ENCODE results near the gene CDH18.

CDH18 gene

GRCh38 chr5:19536387-19536786 is 451.6 kb downstream of the CDH18 start:
- TF ChIP-seq CTCF (IDR thresholded peaks at IDR 0.05; ENCODE audit: low read length) (no peak), EZH2 (IDR thresholded peaks at IDR 0.05; ENCODE audit: borderline replicate concordance, low read length) (no peak)
- no peak overlapping the region for H3K27ac ChIP-seq (ENCODE audit: low read depth, low read length, poor library complexity, severe bottlenecking)
- no peak overlapping the region for H3K4me2 ChIP-seq (ENCODE audit: low read length)
- H3K79me2 ChIP-seq (ENCODE audit: insufficient read depth, low read length) = no peaks in the 10 kb centered on the region
- H3K4me3 ChIP-seq (ENCODE audit: low read depth, low read length, poor library complexity, severe bottlenecking) = no peak overlapping the region
- H3F3A ChIP-seq (ENCODE audit: insufficient read depth, low read length) = no peaks in the 10 kb centered on the region
- no peak overlapping the region for H3K9ac ChIP-seq (ENCODE audit: low read length)
- no peaks in the 10 kb centered on the region for H3K36me3 ChIP-seq (ENCODE audit: insufficient read depth, low read length)
- H3K9me2 ChIP-seq (ENCODE audit: low read depth, low read length) = no peaks in the 10 kb centered on the region
- no peak overlapping the region for H2AFZ ChIP-seq (ENCODE audit: low read length)
- no peaks in the 10 kb centered on the region for H3K27me3 ChIP-seq (ENCODE audit: insufficient read depth, low read length)
- H4K20me1 ChIP-seq (ENCODE audit: insufficient read depth, low read length) = no peaks in the 10 kb centered on the region
- H3K4me1 ChIP-seq (ENCODE audit: insufficient read depth, low read length, severe bottlenecking) = no peaks in the 10 kb centered on the region
- no peaks in the 10 kb centered on the region for H3K9me3 ChIP-seq (ENCODE audit: low read length)

DNA sequence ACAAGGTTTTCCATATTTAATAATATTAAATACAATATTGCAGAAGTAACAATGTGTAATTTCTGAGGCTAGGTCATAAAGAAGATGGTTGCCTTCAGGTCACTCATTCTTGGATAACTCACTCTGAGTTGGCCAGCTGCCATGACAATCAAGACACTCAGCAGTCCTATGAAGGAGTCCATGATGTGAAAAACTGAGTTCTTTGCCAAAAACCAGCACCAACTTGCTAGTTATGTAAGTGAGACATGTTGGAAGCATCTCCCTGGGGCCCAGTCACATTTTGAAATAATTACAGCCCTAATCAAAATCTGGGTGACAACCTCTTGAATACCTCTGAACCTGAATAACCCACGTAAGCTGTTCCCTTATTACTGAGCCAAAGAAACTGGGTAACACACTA is 453.2 kb downstream of the CDH18 start:
- Histone ChIP-seq H3K4me2 (ENCODE audit: low read length) (no peak overlapping the region), H3K4me1 (ENCODE audit: insufficient read depth, low read length, severe bottlenecking) (no peaks in the 10 kb centered on the region), H3K27ac (ENCODE audit: low read depth, low read length, poor library complexity, severe bottlenecking) (no peak overlapping the region), H2AFZ (ENCODE audit: low read length) (no peak overlapping the region), H3K4me3 (ENCODE audit: low read depth, low read length, poor library complexity, severe bottlenecking) (no peak overlapping the region), H3K27me3 (ENCODE audit: insufficient read depth, low read length) (no peaks in the 10 kb centered on the region), H4K20me1 (ENCODE audit: insufficient read depth, low read length) (no peaks in the 10 kb centered on the region), H3K36me3 (ENCODE audit: insufficient read depth, low read length) (no peaks in the 10 kb centered on the region), H3K79me2 (ENCODE audit: insufficient read depth, low read length) (no peaks in the 10 kb centered on the region), H3K9me2 (ENCODE audit: low read depth, low read length) (no peaks in the 10 kb centered on the region), H3F3A (ENCODE audit: insufficient read depth, low read length) (no peaks in the 10 kb centered on the region), H3K9ac (ENCODE audit: low read length) (no peak overlapping the region), H3K9me3 (ENCODE audit: low read length) (no peaks in the 10 kb centered on the region)
- TF ChIP-seq EZH2 (IDR thresholded peaks at IDR 0.05; ENCODE audit: borderline replicate concordance, low read length) = no peak
- no peak for TF ChIP-seq CTCF (IDR thresholded peaks at IDR 0.05; ENCODE audit: low read length)

DNA sequence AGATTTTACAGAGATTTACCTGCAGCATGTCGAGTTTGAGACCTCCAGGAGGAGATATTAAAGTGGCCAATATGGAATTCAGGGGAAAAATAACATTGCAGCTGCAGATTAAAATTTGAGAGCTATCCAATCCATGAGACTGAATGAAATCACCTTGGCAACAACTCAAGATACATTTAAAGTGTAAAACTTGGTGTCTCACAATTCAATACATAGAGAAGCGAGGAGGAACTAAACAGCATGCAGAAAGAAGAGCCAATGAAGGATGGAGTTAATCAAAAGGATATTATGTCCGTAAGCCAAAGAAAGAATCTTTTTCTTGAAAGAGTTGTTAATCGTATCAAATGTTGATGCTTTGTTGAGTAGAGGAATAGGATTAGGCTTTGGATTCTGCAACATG is 455.1 kb downstream of the CDH18 start:
- no peaks in the 10 kb centered on the region for H3K79me2 ChIP-seq (ENCODE audit: insufficient read depth, low read length)

More for the DNA sequence above, 455.1 kb downstream of the CDH18 start:
- H3K27ac ChIP-seq (ENCODE audit: low read depth, low read length, poor library complexity, severe bottlenecking) = no peak overlapping the region
- no peaks in the 10 kb centered on the region for H3F3A ChIP-seq (ENCODE audit: insufficient read depth, low read length)
- no peak overlapping the region for H2AFZ ChIP-seq (ENCODE audit: low read length)
- no peaks in the 10 kb centered on the region for H3K27me3 ChIP-seq (ENCODE audit: insufficient read depth, low read length)
- no peak overlapping the region for H3K9ac ChIP-seq (ENCODE audit: low read length)
- no peaks in the 10 kb centered on the region for H3K4me1 ChIP-seq (ENCODE audit: insufficient read depth, low read length, severe bottlenecking)
- no peak overlapping the region for H3K4me2 ChIP-seq (ENCODE audit: low read length)
- no peaks in the 10 kb centered on the region for H3K9me3 ChIP-seq (ENCODE audit: low read length)
- H4K20me1 ChIP-seq (ENCODE audit: insufficient read depth, low read length) = no peaks in the 10 kb centered on the region
- no peaks in the 10 kb centered on the region for H3K9me2 ChIP-seq (ENCODE audit: low read depth, low read length)
- H3K36me3 ChIP-seq (ENCODE audit: insufficient read depth, low read length) = no peaks in the 10 kb centered on the region
- no peak overlapping the region for H3K4me3 ChIP-seq (ENCODE audit: low read depth, low read length, poor library complexity, severe bottlenecking)
- TF ChIP-seq EZH2 (IDR thresholded peaks at IDR 0.05; ENCODE audit: borderline replicate concordance, low read length) = no peak
- no peak for TF ChIP-seq CTCF (IDR thresholded peaks at IDR 0.05; ENCODE audit: low read length)

Data from OCI-LY1 (cell line).